Measurements from ENCODE around the gene ACOT7.

ACOT7 gene

DNA sequence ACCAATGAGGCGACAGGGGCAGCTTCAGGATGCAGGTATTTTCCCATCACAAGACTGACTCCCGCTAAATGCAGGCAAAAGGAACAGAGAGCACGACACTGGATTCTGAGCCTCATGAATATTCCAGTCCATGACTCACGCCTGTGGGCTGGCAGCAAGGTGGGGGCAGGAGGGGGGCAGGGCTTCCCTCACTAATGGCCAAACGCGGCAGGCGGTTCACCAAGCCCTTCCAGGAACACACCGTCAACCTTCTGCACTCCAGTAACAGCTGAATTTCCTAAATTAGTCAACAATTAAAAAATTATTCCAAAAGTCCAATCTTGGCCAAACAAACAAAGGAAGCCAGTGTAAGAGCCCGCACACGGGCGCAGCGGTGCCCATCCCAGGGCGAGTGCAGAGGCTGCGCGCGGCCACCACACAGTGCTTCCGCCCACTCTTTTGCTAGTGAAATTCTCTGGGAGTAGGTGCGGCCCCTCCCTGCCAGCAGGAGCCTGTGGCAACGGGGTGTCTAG is 120.1 kb downstream of the ACOT7 start:
- in situ Hi-C loops (cut with MboI; ENCODE audit: low sequenced_read_pairs), result no loop called here

DNA sequence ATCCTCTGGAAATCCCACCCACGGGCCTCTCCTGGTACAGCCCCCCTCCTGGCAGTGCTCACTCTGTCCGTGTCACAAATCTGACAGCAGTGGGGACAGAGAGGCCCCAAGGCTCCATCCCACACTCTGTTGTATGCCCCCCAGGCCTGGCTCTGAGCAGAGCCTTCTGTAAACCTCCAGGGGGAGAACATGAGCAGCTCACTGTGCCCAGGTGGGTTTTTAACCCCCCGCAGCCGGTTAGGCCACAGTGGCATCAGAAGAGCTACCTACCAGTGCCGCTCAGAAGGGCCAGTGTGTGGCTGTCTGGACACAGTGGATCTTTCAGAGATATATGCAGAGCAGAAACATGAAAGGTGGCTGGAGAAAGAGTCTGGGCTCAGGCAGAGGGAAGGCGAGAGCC is 120.7 kb downstream of the ACOT7 start:
- in situ Hi-C loops (cut with MboI; ENCODE audit: low sequenced_read_pairs), result no loop called here

DNA sequence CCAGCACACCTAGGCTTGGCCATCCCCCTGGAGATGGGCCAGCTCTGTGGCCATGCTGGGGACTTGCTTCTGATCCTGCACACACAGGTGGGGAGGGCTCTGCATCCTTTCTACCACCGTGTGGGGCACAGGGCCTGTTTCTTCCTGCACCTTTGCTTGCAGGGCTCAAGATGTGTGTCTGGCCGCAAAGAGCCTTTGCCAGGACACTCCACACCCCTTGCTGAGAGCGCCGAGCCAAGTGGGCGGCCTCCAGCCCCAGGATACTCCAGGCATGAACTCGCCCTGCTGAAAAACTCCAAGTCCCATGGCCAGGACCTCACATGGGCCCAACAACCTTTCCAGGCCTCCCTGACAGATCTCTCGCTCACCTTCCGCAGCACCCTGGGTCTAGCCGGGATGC is 121.1 kb downstream of the ACOT7 start:
- in situ Hi-C loops (cut with MboI; ENCODE audit: low sequenced_read_pairs), result no loop called here

DNA sequence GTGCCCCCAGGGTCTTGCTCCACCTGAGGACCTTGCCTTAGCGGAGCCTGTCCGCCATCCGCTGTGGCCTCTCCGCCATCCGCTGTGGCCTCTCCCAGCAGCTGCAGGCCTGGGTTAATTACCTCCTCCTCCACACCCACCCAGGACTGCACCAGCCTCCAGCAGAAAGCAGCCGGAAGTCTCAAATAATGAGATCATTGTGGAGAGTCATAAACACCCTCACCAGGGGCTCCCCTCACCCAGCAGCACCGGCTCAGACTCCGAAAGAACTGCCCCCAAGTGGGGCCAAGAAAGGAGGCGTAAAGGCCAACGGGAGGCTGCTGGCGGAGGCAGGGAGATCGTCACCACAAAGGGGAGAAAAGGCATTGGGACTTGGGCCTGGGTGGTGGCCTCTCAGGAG is 122.0 kb downstream of the ACOT7 start:
- in situ Hi-C loops (cut with MboI; ENCODE audit: low sequenced_read_pairs), result no loop called here

DNA sequence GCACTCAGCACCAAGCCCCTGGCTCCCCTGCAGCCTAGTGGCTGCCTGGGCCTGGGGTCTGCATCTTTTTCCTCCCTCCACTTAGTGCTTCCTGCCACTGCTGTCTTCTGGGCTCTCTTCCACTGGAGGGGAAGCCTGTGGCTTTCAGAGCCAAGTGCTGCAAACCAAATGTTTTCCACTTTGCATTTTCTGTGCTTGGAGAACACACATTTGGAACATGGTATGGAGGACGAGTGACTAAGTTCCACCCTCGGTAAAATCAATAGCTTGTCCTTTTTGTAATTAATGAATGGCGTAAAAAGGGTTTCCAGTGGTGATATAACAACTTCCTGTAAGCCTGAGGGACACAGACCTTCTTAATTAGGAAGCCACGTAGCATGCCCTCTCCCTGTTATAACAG is 122.6 kb downstream of the ACOT7 start:
- in situ Hi-C loops (cut with MboI; ENCODE audit: low sequenced_read_pairs), result no loop called here

DNA sequence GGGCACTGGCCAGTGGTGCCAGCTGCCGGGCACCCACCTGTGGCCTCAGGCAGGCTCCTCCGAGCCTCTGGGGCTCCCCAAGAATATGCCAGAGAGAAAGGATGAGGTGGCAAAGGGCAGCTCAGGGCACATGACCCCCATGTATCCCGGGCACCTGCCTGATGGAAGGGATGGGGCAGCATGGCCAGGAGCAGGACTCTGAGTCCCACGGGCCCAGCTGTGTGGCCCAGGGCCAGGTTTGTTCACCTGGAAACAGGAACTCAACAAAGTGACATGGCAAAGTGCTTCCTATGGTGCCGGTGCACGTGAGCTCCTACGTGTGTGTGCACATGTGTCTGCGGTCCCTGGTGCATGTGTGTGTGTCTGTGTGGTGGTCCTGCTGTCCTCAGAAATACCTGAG is 123.2 kb downstream of the ACOT7 start:
- in situ Hi-C loops (cut with MboI; ENCODE audit: low sequenced_read_pairs), result no loop called here

DNA sequence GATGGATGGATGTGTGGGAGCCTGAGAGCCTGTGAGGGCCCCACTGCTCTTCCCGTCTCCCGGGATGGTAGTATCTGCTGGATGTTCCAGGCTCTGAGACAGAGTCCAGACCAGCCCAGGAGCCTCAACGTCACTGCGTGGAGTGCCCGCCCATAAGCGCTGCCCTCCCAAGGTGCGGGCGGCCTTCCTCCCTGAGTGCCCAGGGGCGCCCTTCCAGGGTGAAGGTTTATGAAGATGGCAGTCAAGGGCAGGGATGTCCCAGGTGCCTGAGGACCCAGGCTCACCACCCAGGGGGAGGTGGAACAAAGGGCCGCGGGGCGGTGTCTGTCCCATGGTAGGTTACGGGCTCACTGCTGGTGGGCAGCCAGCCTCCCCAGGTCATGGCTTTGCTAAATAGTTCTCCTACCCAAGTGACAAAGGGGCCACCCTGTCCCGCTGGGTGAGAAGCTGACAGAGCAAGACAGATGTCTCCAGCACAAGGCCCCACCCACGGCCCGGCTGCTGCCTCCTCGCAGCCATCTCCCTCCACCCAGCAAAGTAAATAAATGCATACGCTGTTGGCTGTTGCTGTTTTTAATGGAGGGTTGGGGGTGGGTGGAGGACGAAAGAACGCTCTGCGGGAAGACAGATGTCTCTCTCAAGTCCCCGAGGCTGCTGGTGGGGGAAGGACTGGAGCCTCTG is 123.7 kb downstream of the ACOT7 start:
- in situ Hi-C loops (cut with MboI; ENCODE audit: low sequenced_read_pairs), result no loop called here

DNA sequence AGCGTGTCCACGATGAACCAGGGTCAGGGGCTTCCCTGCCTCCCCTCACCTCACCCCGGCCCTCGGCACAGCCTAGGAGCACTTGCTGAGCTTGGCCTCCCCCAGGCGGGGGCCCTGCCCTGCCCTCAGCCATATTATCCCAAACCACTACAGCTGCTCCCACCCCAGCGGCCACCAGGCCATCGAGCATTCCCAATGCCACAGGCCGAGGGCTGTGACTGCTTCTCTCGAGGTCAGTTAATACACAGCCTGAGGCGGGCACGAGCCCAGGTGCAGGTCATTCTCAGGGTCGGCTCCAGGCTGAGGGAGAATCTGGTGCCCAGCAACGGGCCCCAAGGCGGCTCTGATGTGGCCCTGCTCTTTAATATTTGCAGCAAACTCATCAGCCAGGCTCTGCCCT is 124.3 kb downstream of the ACOT7 start:
- in situ Hi-C loops (cut with MboI; ENCODE audit: low sequenced_read_pairs), result no loop called here

DNA sequence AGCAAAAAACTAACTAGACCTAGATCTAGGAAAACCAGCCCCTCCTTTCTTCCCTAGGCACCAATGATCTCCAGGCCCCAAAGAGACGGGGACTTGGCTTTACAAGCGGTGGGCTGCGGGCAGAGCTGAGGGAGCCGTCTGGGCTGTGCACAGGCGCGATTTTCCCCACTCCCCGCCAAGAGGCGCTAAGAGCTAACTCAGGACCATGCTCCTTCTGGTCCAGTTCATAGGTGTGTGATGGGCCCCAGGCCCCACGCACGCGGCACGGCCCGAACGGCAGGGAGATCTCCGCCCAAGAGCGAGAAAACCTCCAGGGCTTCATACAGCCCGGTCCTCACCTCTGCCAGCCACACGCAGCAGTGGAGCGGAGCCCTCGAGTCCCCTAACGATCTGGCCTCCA is 125.2 kb downstream of the ACOT7 start:
- in situ Hi-C loops (cut with MboI; ENCODE audit: low sequenced_read_pairs), result no loop called here

DNA sequence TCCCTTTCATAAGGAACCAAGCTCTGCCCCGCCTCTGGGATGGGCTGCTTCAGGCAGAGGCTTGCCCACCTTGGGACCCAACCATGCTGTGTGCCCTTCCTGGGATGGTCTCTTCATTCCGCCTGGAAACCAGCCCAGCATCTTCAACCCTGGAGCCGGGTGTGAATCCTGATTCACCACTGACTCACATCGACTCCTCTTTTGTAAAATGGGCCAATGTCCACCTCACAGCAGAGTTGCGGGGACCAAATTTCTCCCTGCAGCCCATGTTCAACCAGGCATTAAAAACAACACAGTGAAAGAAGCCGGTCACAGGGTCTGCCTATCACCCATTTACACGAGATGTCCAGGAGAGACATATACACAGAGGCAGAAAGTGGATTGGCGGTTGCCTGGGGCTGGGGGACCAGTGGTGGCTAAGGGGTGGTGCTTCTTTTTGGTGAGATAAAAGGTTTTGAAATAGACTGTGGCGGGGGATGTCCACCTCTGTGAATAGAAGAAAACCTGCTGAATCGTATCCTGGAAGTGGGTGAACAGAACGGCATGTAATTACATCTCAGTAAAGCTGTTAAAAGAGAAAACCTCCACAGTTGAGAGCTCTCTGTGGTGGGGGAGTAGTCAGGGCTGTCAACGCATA is 125.8 kb downstream of the ACOT7 start:
- in situ Hi-C loops (cut with MboI; ENCODE audit: low sequenced_read_pairs), result no loop called here

DNA sequence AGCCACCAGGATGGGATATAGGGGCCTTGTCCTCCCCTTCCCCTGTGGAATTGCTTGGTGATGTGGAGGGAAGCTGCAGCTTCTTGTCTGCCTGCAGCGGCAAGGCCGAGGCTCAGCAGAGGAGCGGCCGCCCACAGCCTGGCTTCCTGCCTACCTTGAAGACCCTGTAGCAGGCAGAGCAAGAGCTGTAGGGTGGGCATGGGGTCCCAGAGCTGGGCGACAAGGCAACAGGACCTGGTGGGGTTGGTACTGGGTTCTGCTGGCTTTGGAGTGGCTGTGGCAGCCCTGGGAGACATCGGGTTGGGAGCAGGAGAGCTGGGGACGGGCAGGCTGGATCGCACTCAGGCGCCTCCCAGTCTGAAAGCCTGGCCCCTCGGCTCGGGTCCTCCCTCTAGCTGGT is 126.9 kb downstream of the ACOT7 start:
- in situ Hi-C loops (cut with MboI; ENCODE audit: low sequenced_read_pairs), result no loop called here

DNA sequence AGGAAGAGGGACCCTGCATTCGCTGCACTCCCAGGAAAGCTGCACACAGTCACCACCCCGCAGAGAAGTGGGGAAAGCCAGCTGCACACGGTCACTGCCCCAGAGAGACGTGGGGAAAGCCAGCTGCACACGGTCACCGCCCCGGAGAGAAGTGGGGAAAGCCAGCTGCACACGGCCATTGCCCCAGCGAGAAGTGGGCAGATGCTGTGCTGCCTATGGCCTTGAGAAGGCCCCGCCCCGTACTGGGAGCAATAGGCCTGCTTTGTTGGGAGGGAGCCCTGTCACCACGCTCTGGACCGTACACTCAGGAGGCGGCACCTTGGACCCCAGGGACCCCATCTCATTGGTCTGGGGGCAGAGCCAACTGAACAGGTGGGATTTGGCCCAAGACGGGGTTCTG is 128.4 kb downstream of the ACOT7 start:
- in situ Hi-C loops (cut with MboI; ENCODE audit: low sequenced_read_pairs), result no loop called here

DNA sequence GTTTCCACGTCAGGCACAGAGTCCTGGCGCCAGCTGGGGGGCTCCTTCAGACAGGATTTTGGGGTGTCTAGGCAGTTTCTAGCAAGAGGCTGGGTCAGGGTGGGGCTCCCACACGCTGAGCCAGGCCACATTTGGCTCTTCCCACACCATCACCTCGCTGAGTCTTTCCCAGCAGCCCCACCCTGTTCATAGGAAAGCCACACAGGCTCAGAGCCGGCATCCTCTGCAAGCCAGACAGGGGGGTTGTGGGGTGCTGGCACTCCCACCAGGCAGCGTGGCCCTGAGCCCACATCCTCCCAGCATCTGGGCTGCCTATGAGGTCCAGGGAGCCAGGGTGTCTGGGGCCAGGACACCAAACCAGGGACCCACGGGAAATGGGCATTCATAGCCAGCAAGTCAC is 129.9 kb downstream of the ACOT7 start:
- in situ Hi-C loops (cut with MboI; ENCODE audit: low sequenced_read_pairs), result no loop called here

DNA sequence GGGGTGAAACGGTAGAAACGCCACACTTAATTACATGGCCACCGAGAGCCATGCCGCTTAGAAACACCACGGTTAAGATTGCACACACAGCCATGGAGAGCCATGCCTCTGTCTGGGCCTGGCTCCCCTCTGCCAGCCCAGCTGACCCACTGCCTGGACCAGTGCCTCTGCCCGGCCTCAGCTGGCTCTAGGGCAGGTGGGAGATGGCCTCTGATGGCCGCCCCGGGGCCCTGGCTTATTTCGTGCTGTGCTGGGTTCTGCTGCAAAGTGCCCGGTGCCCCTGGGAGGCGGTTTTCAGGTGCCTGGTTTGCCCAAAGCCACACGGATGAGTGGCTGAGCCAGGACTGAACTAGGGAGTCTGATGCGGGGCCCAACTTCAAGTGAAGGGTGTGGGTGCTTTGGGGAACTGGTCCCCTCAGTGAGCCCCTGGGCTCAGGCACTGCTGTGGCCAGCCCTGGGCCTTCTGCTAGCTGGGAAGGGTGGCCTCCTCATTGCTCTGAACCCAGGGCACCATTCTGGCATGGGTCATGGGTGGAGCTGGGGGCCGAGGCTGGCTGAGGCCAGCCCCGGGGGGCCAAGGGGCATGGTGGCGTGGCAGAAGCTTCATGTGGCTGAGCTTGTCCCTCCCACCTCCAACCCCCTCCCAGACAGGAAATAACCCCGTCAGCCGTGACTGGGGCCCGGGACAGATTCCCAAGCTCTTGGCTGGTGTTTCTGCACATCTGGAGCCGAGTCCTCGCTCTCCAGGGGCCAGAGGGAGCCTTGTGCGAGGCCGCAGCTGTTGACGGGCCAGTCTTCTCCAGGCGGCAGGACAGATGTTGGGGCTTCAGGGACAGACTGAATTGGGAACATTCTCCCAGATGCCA is 130.8 kb downstream of the ACOT7 start:
- in situ Hi-C loops (cut with MboI; ENCODE audit: low sequenced_read_pairs), result no loop called here

DNA sequence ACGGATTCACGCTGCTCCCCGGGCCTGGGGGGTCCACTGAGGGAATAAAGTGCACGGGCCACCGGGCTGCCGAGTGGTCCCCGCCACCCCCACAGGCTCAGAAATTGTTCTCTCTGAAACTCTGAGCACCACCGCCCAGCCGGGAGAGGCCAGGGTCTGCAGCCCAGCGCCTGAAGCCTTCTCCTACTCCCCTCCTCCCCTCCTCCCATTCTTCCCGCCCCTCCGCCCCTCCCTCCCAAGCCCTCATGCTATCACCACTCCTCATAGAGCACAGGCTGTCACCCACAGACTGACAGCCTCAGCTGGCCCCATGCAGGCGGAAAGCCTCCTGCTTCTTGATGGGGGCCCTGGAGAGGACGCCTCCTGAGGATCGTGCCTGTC is 132.0 kb downstream of the ACOT7 start:
- in situ Hi-C loops (cut with MboI; ENCODE audit: low sequenced_read_pairs), result no loop called here

DNA sequence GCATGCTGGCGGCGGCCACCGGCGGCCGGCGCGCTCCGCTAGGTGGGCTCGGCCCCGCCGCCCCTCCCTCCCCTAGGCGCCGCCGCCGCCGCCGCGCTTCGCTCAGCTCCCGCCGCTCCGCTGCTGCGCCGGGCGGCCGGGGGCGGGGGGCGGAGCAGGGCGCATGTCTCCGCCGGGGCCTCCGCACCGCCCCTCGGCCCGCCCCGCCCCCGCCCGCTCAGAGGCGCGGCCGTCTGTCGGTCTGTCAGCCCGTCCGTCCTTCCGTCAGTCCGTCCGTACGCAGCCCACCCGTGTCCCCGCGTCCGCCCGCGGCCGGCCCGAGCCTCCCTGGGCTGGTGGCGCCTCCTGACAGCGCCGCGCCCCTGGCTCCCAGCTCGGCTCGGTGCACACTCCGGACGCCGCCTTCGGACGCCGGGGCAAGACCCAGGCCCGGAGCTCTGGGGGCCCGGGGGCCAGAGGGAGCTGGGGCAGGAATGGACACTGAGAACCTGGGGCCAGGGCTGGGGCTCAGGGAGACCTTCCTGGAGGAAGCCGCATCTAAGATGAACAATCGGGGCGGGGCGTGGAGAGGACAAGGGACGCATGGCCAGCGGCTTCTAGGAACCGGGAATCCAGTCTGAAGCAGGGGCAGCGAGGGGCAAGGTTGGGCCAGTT is 132.5 kb downstream of the ACOT7 start, which contains the start of gene GPR153:
GPR153 (minus strand) TSS at position 138 of the 654 bp plus-strand sequence. CDS start 6,193 bp downstream, outside the sequence.
- in situ Hi-C loops (cut with MboI; ENCODE audit: low sequenced_read_pairs), result no loop called here

DNA sequence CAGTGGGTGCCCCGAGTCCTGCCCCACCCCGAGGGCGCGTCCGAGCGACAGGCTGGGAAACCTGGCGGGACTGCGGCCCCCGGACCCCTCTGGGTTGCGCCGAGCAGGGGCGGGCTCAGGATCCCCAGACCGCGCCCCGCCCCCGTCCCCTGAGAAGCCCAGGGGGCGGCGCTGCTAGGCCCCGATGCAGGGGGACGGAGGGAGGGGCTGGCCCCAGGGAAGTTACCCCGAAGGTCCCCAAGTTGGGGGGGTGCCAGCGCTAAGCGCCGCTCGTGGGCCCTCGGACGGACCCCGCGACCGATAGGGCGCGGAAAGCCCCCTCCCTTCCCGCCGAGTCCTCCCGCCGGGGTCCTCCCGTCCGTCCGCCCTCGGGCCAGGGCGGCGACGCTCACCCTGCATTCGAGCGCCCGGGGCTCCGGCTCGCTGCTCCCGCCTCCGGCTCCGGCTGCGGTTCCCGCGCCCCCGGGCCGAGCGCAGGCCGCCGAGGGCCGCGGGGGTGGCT is 133.1 kb downstream of the ACOT7 start:
- in situ Hi-C loops (cut with MboI; ENCODE audit: low sequenced_read_pairs), result no loop called here

DNA sequence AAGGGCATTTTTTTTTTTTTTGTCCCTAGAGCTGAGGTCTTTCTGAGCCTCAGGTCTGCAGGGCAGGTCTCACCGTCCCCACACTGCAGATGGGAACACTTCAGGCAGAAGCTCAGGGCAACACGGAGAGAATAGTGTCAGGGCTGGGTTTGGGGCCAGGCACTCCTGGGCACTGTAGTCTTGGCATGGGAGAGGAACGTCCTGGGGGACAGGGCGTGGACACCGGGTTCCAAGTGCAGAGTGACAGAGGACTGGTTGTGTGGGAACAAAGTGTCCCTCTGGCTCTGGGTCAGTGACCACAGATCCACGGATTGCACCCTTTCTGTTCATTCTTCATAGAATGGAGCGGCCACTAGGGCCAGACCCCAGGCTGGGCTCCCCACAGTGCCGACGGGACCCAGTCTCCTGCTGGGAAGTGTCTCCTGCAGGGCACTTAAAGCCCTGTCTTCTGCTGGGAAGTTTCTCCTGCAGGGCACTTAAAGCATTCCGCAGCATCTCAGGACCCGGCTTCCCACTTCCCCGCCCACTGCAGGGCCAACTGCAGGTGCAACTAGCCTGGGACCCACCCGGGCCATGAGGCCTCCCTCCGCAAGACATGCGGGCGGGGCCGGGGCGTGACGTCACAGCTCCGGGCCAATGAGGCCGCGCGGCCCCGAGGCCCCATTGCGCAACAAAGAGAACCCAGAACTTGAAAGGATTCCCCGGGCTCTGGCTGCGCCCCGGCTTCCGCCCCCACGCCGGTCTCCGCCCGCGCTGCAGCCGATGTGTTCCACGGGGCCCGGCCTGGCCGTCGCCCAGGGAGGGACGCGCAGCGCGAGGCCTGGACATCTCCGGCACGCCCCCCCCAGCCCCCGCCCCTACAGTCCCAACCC is 133.8 kb downstream of the ACOT7 start:
- in situ Hi-C loops (cut with MboI; ENCODE audit: low sequenced_read_pairs), result no loop called here

DNA sequence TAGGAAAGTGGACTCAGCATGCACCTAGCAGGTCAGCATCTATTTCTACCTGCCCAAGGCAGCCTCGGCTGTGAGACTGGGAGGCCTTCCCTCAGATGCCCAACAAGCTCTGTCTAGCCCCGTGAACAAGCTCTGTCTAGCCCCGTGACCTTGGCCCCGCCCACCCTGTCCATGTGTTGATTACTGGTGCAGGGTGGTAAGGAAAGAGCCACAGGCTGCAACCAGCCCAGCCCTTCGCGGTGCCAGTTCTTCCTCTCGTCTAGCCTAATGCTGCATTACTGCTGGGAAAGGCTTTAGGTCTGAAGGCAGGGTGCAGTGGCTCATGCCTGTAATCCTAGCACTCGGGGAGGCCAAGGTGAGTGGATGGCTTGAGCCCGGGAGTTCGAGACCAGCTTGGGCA is 134.9 kb downstream of the ACOT7 start:
- in situ Hi-C loops (cut with MboI; ENCODE audit: low sequenced_read_pairs), result no loop called here

DNA sequence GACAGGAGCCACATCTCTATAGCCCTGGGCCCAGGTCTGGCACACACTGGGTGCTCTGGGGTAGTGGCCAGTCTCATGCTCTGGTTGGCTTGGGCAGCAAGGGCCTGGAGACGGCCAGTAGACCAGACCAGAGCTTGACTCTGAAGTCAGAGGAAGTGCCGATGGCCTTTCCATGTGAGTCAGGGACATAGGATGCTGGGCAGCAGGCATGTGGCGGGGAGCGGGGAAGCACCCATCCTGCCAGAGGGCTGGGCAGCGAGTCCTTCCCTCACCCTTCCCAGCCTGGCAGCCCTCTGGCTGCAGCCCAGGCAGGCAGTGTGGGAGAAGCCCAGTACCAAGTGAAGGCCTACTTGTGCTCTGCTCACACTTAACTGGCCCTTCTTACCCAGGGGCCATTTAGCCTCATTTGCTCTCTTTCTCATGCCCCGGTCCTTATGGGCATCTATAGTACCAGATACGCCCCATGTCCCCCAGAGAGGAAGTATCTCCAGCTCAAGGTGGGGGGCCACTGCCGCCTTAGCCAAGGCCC is 136.0 kb downstream of the ACOT7 start:
- in situ Hi-C loops (cut with MboI; ENCODE audit: low sequenced_read_pairs), result no loop called here

All from hTERT RPE-1 (cell line).